Neural progenitor cell (in vitro differentiated cells): Measurements from ENCODE around the gene RAX2.

Experiments used
- CTCF ChIP-seq: fragments of 200-600 bp; sonication (generic); IDR thresholded peaks from 2 replicates; pipeline ENCODE4 v1.5.1; 2017; ENCODE audit warnings: antibody characterized with exemption, mild to moderate bottlenecking
- EZH2 ChIP-seq: fragments of 200-600 bp; sonication (generic); IDR thresholded peaks from 2 replicates; pipeline ENCODE4 v1.6.1; 2017; ENCODE audit warnings: antibody characterized with exemption, mild to moderate bottlenecking, moderate library complexity
- EZH2phosphoT487 ChIP-seq: fragments of 200-600 bp; sonication (generic); IDR thresholded peaks from 2 replicates; pipeline ENCODE4 v1.6.1; 2017; ENCODE audit warnings: antibody characterized with exemption

DNA sequence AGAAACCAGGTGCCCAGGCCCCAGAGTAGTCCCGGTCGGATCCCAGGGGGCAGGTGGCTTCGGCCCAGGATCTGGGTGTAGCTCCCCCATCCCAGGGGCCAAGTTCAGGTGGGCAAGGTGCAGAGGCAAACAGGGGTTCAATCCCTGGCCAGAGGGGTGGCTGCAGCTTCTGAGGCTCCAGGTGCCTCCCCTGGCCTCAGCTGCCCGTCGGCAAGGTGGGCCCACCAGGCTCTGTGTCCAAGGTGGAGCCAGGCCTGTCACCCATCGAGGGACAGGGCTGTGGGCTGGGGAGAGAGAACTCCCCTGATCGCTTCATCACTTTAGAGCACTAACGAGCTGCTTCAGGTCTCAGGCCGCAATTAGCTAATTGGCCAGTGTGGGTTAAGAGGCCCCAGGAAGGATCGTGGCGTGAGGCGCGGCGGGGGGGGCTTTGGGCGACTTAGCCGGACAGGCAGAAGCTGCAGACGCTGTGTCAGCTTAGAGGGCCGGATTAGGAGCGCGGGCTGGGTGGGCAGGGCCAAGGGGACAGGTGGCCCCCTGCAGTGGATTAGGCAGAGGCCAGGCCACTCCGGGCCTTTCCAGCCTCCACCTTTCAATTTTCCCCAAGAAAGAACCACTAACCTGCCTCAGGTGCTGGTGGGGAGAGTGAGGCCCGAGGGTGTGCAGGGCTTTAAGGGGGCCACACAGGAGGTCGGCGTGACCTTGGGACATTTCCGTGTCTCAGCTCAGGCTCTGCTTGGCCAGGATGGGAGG is 2.8 kb upstream of the RAX2 start:
- TF ChIP-seq CTCF (no peak), EZH2phosphoT487 (no peak), EZH2 (no peak)
